HG03521 (cell line): ENCODE data around the gene TNNT2.

Experiments
- ATAC-seq: cut with Tn5 transposase; IDR thresholded peaks from one replicate; pipeline ENCODE4 v1.9.1; 2021; ENCODE audit warnings: mild to moderate bottlenecking, moderate library complexity; ENCODE audit not compliant: unreplicated experiment

Gene TNNT2

DNA sequence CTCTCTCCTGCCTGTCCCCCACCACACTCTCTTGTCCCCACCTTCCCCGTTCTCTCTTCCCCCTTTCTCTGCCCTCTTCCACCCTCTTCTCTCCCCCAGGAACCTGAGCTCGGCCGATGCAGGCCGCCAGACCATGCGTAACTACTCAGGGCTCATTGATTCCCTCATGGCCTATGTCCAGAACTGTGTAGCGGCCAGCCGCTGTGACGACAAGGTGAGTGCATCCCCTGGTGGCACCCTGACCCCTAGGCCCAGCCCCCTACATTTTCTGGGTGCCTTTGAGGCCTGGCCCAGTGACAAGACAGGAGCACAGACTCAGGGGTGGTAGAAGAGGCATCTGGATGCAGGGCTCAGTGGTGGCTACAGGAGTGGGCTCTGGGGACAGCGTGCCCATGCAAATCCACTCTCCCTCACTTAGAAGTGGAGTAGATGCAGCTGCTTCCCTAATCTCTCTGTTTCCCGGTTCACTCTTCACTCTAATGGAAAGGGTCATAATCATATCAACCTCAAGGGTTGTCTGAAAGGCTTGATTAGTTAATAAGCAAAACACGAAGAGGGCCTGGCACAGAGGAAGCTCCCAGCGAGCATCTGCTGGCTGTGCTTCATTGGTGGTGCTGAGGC lies 57.2 kb downstream of the TNNT2 start:
- no peak for ATAC-seq

DNA sequence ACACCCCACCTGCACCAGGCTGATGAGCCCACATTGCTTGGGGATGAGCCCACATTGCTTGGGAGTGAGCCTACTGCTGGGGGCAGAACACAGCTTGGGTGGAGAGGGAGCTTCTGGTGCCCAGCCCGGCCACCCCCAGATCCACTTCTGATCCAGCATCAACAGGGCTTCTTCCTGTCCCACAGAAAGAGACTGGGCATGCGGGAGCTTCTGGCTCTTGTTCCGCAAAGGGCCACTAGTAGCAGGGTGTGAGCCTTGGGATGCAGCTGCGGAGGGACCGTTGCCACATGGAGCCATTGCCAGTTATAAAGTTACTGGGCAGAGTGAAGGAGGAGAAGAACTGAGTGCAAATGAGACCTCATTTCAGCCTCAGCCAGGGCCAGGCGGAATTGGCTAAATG lies 57.8 kb downstream of the TNNT2 start:
- no peak for ATAC-seq

DNA sequence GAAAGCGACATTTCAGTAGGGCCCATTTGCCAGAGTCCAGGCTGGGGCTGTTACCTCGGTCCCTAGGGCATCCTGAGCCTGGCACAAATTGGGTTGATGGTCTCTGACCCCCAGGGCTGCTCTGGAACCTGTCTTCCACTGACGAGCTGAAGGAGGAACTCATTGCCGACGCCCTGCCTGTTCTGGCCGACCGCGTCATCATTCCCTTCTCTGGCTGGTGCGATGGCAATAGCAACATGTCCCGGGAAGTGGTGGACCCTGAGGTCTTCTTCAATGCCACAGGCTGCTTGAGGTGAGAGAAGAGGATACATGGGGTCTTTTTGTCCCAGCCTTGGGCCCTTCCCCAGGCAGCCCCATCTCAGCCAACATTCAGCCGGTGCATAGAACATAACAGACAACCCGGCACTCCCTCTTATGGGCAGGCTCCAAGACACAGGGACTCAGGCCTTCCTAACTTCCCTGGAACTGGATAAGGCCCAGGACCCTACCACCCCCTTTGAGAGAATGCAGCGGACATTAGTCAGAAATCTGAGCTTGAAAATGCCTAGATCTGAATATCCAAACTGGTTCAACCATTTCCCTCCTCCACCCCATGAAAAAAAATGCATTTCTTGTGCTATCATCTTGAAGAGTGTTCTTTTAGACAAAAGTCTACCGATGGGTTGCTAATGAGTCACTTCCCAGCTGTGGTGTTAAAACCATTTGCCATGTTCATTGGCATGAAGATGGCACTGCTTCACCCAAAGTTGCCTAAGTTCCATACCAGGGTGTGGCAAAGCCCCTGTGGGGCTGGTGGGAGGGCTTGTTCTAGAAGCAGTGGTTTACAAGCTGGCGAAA lies 58.8 kb downstream of the TNNT2 start:
- ATAC-seq, result no peak

DNA sequence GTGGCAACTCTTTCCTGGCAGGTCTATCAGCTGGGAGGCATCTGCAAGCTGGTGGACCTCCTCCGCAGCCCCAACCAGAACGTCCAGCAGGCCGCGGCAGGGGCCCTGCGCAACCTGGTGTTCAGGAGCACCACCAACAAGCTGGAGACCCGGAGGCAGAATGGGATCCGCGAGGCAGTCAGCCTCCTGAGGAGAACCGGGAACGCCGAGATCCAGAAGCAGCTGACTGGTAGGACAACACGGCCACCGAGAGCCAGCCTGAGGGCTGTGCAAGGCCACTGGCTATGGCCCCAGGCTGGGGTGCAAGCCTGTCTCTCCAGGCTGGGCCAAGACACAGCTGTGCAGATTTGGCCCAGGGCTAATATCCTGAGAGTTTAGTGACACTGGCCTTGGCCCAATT lies 59.9 kb downstream of the TNNT2 start:
- no peak for ATAC-seq

DNA sequence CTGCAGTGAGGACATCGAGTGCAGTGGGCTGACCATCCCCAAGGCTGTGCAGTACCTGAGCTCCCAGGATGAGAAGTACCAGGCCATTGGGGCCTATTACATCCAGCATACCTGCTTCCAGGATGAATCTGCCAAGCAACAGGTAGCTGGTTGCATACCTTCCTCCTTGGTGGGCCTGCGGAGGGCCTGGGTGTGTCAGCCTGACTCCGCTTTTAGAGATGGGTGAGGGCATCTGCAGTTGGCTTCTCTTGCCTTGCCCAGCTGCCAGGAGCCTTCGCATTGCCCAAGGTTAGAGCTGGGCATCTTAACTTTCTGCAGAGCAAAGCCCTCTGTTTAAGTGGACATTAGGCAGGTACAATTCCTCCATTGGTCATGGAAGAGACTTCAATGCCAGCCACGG lies 60.9 kb downstream of the TNNT2 start:
- ATAC-seq, result no peak

DNA sequence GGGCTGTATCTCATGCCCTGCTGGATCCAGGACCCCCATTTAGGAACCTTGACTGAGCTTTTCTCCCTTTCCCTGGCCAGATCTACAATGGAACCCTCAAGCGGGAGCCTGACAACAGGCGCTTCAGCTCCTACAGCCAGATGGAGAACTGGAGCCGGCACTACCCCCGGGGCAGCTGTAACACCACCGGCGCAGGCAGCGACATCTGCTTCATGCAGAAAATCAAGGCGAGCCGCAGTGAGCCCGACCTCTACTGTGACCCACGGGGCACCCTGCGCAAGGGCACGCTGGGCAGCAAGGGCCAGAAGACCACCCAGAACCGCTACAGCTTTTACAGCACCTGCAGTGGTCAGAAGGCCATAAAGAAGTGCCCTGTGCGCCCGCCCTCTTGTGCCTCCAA lies 64.4 kb downstream of the TNNT2 start:
- ATAC-seq, result no peak

DNA sequence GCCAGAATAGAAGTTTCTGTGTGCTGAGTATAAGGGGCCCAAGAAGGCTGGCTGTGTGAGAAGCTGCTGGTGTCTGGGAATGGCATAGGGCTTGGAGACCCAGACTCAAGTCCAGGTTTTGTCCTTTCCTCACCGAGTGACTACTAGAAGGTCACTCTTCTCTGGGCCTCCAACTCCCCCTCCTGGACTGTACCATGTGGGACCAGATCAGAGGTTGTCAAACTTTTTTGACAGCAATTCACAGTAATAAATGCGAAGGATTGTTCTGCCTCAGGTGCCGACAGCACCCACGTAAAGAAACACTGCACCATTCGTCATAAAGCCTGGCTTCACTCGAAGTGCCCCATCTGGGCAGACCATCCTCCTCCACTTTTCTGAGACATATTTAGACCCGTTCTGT lies 65.2 kb downstream of the TNNT2 start:
- no peak for ATAC-seq

DNA sequence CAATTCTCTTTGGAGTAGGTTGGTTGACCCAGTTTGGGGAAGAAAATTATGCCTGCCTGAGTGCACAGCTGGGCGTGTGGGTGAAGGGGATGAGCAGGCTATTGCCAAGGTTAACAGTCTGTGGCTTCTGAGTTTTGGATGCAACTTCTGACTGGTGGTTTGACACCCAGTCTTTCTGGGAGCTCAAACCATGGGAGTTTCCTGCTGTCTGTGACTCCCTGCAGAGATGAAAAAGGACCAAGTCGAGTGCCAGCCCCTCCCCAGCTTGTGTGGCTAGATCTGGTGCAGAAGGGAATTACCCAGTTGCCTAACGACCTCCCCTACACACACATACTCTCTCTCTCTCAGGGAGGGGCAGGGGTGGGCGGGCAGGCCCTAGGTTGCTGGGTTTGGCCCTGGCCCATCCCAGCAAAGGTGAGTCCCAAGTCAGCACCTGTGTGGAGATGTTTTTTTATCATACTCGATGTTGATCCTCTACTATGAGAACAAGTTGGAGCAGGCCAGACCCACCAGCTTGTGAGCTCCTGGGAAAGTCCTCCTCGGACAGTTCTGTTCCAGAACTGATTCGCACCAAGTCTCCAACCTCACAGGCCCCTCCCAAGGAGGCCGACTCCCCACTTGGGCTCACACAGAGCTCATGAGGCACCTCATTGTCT lies 66.0 kb downstream of the TNNT2 start:
- no peak for ATAC-seq

DNA sequence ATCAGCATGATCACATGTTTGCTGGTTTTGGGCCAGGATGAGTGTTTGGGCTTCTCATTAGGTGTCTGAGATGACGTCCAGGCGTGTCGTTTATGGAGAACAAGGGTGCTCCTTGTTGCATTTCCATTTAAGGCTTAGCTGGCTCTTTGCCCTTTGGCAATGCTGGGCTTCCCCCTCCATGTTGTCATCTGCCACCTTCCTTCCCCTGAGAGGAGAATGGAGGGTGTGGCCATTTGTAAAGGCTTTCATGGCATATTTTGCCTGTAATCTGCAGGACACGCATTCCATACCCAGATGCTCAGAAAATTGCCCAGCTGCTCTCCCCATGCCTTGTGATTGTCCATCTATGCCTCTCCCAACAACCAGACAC lies 66.5 kb downstream of the TNNT2 start:
- no peak for ATAC-seq

DNA sequence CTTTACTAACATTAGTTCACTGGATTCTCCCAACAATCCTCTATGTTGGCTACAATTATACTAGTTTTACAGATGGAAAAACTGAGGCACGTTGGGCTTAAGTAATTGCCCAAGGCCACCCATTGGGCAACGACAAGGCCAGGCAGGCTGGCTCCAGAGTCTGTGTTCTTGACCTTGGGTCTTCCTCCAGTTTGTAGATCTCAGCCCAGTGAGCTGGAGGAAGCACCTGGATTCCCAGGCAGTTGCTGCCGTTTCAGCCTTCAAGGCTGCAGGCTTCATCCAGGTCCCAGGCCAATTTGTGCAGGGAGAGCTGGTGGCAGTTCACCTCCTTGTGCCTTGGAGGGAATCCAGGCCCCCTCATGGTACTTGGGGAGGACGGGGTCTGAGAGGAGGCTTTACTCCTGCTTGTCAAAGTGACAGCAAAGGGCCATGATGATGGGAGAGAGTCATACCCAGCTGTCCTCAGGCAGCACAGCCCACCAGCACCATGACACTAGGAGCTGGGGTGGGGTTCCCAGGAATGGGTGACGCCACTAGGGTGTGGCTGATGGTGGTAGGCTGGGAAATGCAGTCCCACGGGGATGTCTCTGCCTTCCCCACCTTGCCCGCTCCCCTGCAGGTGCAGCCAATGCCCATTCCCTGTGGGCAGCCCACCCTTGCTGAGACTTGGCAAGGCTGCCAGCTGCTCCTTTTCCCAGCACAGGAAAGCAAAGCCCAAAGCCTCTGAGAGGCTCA lies 67.1 kb downstream of the TNNT2 start:
- no peak for ATAC-seq

DNA sequence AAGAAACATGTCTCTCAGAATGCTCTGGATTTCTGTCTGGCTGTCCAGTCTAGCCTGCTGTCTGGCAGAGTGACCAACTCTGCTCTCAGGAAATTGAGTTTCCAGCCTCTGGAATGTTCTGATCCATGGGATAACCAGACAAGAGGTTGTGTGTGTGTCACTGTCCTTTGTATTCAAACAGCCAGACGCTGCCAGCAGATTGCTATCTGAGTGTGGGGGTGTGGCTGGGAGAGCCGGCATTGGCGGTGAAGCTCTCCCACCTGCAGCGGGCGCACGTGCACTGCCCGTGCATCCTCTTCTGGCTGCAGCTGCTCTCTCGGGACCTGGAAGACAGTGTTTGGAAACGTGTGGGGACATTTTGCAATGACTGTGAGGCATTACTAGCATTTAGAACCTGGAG lies 68.1 kb downstream of the TNNT2 start:
- no peak for ATAC-seq
